Mammary epithelial cell (primary cell): ENCODE measurements around the gene ANO1.

ENCODE experiments used
- CTCF ChIP-seq, 2 donors: IDR thresholded peaks in 1 of 2; conservative IDR thresholded peaks in 1 of 2; 2 replicates each; pipeline ENCODE4 v1.5.1; 2011 to 2012; ENCODE audit warnings: inconsistent platforms in 2 of 2, low read length in 2 of 2, mild to moderate bottlenecking in 2 of 2, control low read depth in 1 of 2, low read depth in 1 of 2; ENCODE audit not compliant: insufficient read depth in 1 of 2; ENCODE audit errors: extremely low read depth in 1 of 2
- EZH2 ChIP-seq: IDR thresholded peaks from 2 replicates; pipeline ENCODE4 v1.6.1; 2012; ENCODE audit warnings: low read length, inconsistent platforms, borderline replicate concordance

- TF ChIP-seq CTCF (conservative IDR thresholded peaks at IDR 0.05 in 1 of 2, IDR thresholded peaks at IDR 0.05 in 1 of 2; ENCODE audit: extremely low read depth in 1 of 2, insufficient read depth in 1 of 2, low read depth in 1 of 2, low read length in 2 of 2) (no peak), EZH2 (no peak)
Measured at GRCh38 chr11:70075836-70076235, 2.3 kb upstream of the ANO1 start.
